ENCODE measurements around the gene PTPRH. TPM values are rescaled to one million over a fixed set of nuclear protein-coding genes. Genes with fewer than 3 reads are reported as not detected.

PTPRH gene
- total RNA-seq, 1 experiment from 2014 or later, result 15.9 TPM

- Histone ChIP-seq H3K27me3 (ENCODE audit: insufficient read depth, low read length) (no peaks in the 10 kb centered on the region), H2AFZ (ENCODE audit: low read depth, low read length, poor library complexity, severe bottlenecking) (no peak overlapping the region), H3K79me2 (ENCODE audit: insufficient read depth, low read length) (peaks cover 53% of the 10 kb centered on the region), H3K36me3 (ENCODE audit: control insufficient read depth in 1 of 2, insufficient read depth in 2 of 2, low read length in 2 of 2) (peaks cover 0 to 13% of the 10 kb centered on the region in 2 experiments; a peak in 3 of 4 replicates), H3K9me3 (ENCODE audit: control insufficient read depth in 1 of 2, insufficient read depth in 1 of 2, low read depth in 1 of 2, low read length in 2 of 2) (no peaks in the 10 kb centered on the region), H3K9me2 (ENCODE audit: insufficient read depth) (no peaks in the 10 kb centered on the region), H3K4me1 (ENCODE audit: control insufficient read depth in 1 of 2, insufficient read depth in 2 of 2, low read length in 2 of 2) (peaks cover 20 to 41% of the 10 kb centered on the region in 2 experiments), H3K4me3 (replicated peaks in 1 of 2; ENCODE audit: low read depth in 1 of 2, low read length in 2 of 2) (peak overlapping the region; percentile 89 to 96), H3K4me2 (ENCODE audit: low read length) (peak overlapping the region; percentile 98), H3K27ac (ENCODE audit: low read depth, low read length) (peak overlapping the region; percentile 79), H3K9ac (ENCODE audit: low read length) (peak overlapping the region; percentile 96), H4K20me1 (ENCODE audit: insufficient read depth) (no peaks in the 10 kb centered on the region)
- CTCF ChIA-PET, result interaction anchor here (1.9 kb wide), 1 partner anchor 160 kb away, joined by 8 read pairs; no protein-coding TSS in a partner anchor
- DNase-seq (ENCODE audit: low read depth, low spot score) (no peak), ATAC-seq (peak; percentile 22)
- TF ChIP-seq YY1 (IDR thresholded peaks at IDR 0.05; ENCODE audit: extremely low read depth, insufficient replicate concordance, low read depth, low read length) (no peak), CEBPB (IDR thresholded peaks at IDR 0.05; ENCODE audit: low read depth) (no peak), ELF1 (IDR thresholded peaks at IDR 0.05; ENCODE audit: borderline replicate concordance, low read depth) (no peak), POLR2AphosphoS5 (IDR thresholded peaks at IDR 0.05; ENCODE audit: low read depth, low read length) (no peak), POLR2A (IDR thresholded peaks at IDR 0.05; ENCODE audit: borderline replicate concordance, extremely low read depth, insufficient read depth, insufficient read length) (no peak)
- RAD21 ChIA-PET (ENCODE audit: low non-redundant PET in 1 of 2, low total read pairs in 2 of 2, uncharacterized antibody in 2 of 2, unreplicated experiment in 2 of 2), result interaction anchor here in 1 of 2 experiments (1.1 to 1.4 kb wide), 2 partner anchors 42 to 126 kb away, joined by 4 to 8 read pairs; partner anchors contain the start of gene TMEM238
- intact Hi-C loops (cut with micrococcal nuclease), result loop anchor here (5.0 kb wide), 1 partner anchor 91 kb away; the partner anchor contains the start of gene DNAAF3
- no TSS peak for BruUV-seq (replicated peaks)
- POLR2A ChIA-PET, result interaction anchor here (1.0 to 2.5 kb wide), 10 partner anchors 10 to 126 kb away, joined by 4 to 45 read pairs (median 6); partner anchors contain the start of genes HSPBP1, KMT5C, PTPRH and TMEM238
Measured at GRCh38 chr19:55258476-55258827, 49.2 kb upstream of the PTPRH start.

- Histone ChIP-seq H3K79me2 (ENCODE audit: insufficient read depth, low read length) (peaks cover 60% of the 10 kb centered on the region), H3K9ac (ENCODE audit: low read length) (peak overlapping the region; percentile 96), H3K4me2 (ENCODE audit: low read length) (peak overlapping the region; percentile 98), H3K9me2 (ENCODE audit: insufficient read depth) (no peaks in the 10 kb centered on the region), H3K9me3 (ENCODE audit: control insufficient read depth in 1 of 2, insufficient read depth in 1 of 2, low read depth in 1 of 2, low read length in 2 of 2) (no peaks in the 10 kb centered on the region), H2AFZ (ENCODE audit: low read depth, low read length, poor library complexity, severe bottlenecking) (no peak overlapping the region), H3K4me3 (replicated peaks in 1 of 2; ENCODE audit: low read depth in 1 of 2, low read length in 2 of 2) (peak overlapping the region; percentile 89 to 96), H3K36me3 (ENCODE audit: control insufficient read depth in 1 of 2, insufficient read depth in 2 of 2, low read length in 2 of 2) (peaks cover 0 to 13% of the 10 kb centered on the region in 2 experiments; a peak in 3 of 4 replicates), H4K20me1 (ENCODE audit: insufficient read depth) (no peaks in the 10 kb centered on the region), H3K4me1 (ENCODE audit: control insufficient read depth in 1 of 2, insufficient read depth in 2 of 2, low read length in 2 of 2) (peaks cover 20 to 41% of the 10 kb centered on the region in 2 experiments), H3K27ac (ENCODE audit: low read depth, low read length) (peak overlapping the region; percentile 79), H3K27me3 (ENCODE audit: insufficient read depth, low read length) (no peaks in the 10 kb centered on the region)
- no TSS peak for BruUV-seq (replicated peaks)
- ChIA-PET CTCF (interaction anchor here (0.8 kb wide), 1 partner anchor 111 kb away, joined by 3 read pairs; no protein-coding TSS in a partner anchor), POLR2A (no interaction called here), RAD21 (ENCODE audit: low non-redundant PET in 1 of 2, low total read pairs in 2 of 2, uncharacterized antibody in 2 of 2, unreplicated experiment in 2 of 2) (no interaction called here)
- DNase-seq (ENCODE audit: low read depth, low spot score) (no peak), ATAC-seq (no peak)
- intact Hi-C loops (cut with micrococcal nuclease), result loop anchor here (5.0 kb wide), 1 partner anchor 90 kb away; the partner anchor contains the start of gene DNAAF3
- TF ChIP-seq, protein P1, sequence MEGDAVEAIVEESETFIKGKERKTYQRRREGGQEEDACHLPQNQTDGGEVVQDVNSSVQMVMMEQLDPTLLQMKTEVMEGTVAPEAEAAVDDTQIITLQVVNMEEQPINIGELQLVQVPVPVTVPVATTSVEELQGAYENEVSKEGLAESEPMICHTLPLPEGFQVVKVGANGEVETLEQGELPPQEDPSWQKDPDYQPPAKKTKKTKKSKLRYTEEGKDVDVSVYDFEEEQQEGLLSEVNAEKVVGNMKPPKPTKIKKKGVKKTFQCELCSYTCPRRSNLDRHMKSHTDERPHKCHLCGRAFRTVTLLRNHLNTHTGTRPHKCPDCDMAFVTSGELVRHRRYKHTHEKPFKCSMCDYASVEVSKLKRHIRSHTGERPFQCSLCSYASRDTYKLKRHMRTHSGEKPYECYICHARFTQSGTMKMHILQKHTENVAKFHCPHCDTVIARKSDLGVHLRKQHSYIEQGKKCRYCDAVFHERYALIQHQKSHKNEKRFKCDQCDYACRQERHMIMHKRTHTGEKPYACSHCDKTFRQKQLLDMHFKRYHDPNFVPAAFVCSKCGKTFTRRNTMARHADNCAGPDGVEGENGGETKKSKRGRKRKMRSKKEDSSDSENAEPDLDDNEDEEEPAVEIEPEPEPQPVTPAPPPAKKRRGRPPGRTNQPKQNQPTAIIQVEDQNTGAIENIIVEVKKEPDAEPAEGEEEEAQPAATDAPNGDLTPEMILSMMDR (IDR thresholded peaks at IDR 0.05 in 2 of 3, conservative IDR thresholded peaks at IDR 0.05 in 1 of 3; ENCODE audit: borderline replicate concordance in 1 of 3, insufficient read depth in 1 of 3, low read depth in 2 of 3, low read length in 2 of 3), result no peak
- TF ChIP-seq SP1 (IDR thresholded peaks at IDR 0.05; ENCODE audit: low read depth) (no peak), POLR2A (IDR thresholded peaks at IDR 0.05; ENCODE audit: borderline replicate concordance, extremely low read depth, insufficient read depth, insufficient read length) (no peak), ZFX (IDR thresholded peaks at IDR 0.05) (no peak), EZH2 (IDR thresholded peaks at IDR 0.05) (no peak), ELF1 (IDR thresholded peaks at IDR 0.05; ENCODE audit: borderline replicate concordance, low read depth) (no peak), SIN3A (IDR thresholded peaks at IDR 0.05; ENCODE audit: low read depth) (no peak), TCF7L2 (IDR thresholded peaks at IDR 0.05; ENCODE audit: borderline replicate concordance, extremely low read depth, insufficient read depth, insufficient read length) (no peak), YY1 (IDR thresholded peaks at IDR 0.05; ENCODE audit: extremely low read depth, insufficient replicate concordance, low read depth, low read length) (no peak)
Measured at GRCh38 chr19:55257461-55258420, 48.4 kb upstream of the PTPRH start.
